GM23248 (cell line): Measurements from ENCODE around the gene CCL20.

Source experiments
- EZH2 ChIP-seq: fragments of 200-600 bp; sonication (generic); IDR thresholded peaks from 2 replicates; pipeline ENCODE4 v1.6.1; 2018; ENCODE audit warnings: antibody characterized with exemption, mild to moderate bottlenecking; ENCODE audit not compliant: insufficient read depth, poor library complexity, severe bottlenecking
- EZH2phosphoT487 ChIP-seq: fragments of 200-600 bp; sonication (generic); IDR thresholded peaks from 2 replicates; pipeline ENCODE4 v1.6.1; 2018; ENCODE audit warnings: antibody characterized with exemption, moderate library complexity, mild to moderate bottlenecking, low read depth; ENCODE audit not compliant: insufficient read depth

DNA sequence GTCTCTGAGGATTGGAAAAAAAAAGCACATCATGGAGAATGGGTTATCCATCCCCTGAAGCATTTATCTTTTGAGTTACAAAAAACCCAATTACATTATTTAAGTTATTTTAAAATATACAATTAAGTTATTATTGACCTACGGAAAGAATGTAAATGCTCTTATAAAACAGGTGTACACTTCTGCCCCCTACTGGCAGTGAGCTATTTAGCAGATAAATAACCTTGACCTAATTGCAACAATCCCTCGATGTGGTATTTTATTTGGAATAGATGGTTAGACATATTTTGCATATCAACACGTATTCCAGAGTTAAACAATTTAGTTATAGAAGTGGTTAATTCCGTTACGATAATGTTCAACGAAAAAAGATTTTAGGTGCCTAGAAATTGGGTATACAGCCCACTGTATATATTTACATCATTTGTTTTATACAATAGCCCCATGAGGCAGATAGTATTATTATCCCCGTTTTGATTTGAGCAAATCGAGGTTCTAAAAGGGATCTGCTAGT, 48.6 kb downstream of the CCL20 start:
- TF ChIP-seq EZH2phosphoT487 (no peak), EZH2 (no peak)
